K562 (cell line): Measurements from ENCODE around the gene NOX1.

Experiments used
- ARID4B ChIP-seq: sonication (generic); formaldehyde crosslinking; IDR thresholded peaks from 2 replicates; pipeline ENCODE4 v1.8.0; 2022; ENCODE audit warnings: mild to moderate bottlenecking, missing genetic modification reagents
- CREB1 ChIP-seq, 2 experiments: sonication (generic) in 1 of 2; formaldehyde crosslinking in 1 of 2; IDR thresholded peaks; 2 replicates each; pipeline versions ENCODE4 v1.6.1 to v1.8.0; 2012 to 2022; ENCODE audit warnings: inconsistent platforms in 1 of 2, mild to moderate bottlenecking in 1 of 2, missing genetic modification reagents in 1 of 2, moderate library complexity in 1 of 2
- CTBP1 ChIP-seq: fragments of 450-650 bp; IDR thresholded peaks from 2 replicates; pipeline ENCODE4 v1.6.1; 2016; ENCODE audit warnings: borderline replicate concordance
- EP300 ChIP-seq: IDR thresholded peaks from 2 replicates; pipeline ENCODE4 v1.6.1; 2012; ENCODE audit warnings: low read length, improper control_type of control experiment
- EZH2 ChIP-seq: IDR thresholded peaks from 2 replicates; pipeline ENCODE4 v1.6.1; 2012; ENCODE audit warnings: low read depth, mild to moderate bottlenecking, inconsistent platforms, low read length, borderline replicate concordance
- HNRNPH1 ChIP-seq: fragments of 200-400 bp; formaldehyde crosslinking; optimal IDR thresholded peaks from 2 replicates; pipeline ENCODE3; 2017; ENCODE audit warnings: low read depth, mild to moderate bottlenecking, low read length, moderate library complexity
- MCM2 ChIP-seq: fragments of 450-650 bp; IDR thresholded peaks from 2 replicates; pipeline ENCODE4 v1.6.1; 2017; ENCODE audit warnings: low read depth, mild to moderate bottlenecking
- POLR2A ChIP-seq: fragments of 450-650 bp; conservative IDR thresholded peaks from 2 replicates; pipeline ENCODE4 v1.6.1; 2016
- POLR2AphosphoS2 ChIP-seq: IDR thresholded peaks from 2 replicates; pipeline ENCODE4 v1.6.1; 2012; ENCODE audit warnings: low read length, improper control_type of control experiment
- RB1 ChIP-seq: fragments of 450-650 bp; IDR thresholded peaks from 2 replicates; pipeline ENCODE4 v1.6.1; 2017; ENCODE audit warnings: low read depth, mild to moderate bottlenecking
- ZNF24 ChIP-seq: fragments of 450-650 bp; IDR thresholded peaks from 2 replicates; pipeline ENCODE4 v1.6.1; 2016

- no peak for TF ChIP-seq EP300
- no peak for TF ChIP-seq CREB1 (IDR thresholded peaks at IDR 0.05)
- no peak for TF ChIP-seq CREB1 (CRISPR knock-in tag; IDR thresholded peaks at IDR 0.05)
- no peak for TF ChIP-seq ZNF24
- TF ChIP-seq CTBP1: no peak
- TF ChIP-seq POLR2AphosphoS2: no peak
- no peak for TF ChIP-seq HNRNPH1
- no peak for TF ChIP-seq POLR2A
- no peak for TF ChIP-seq EZH2
- no peak for TF ChIP-seq ARID4B
- no peak for TF ChIP-seq RB1
- TF ChIP-seq MCM2: no peak
Observed at GRCh38 chrX:100852810-100853209, 21.3 kb downstream of the NOX1 start.
